T-cell (primary cell): ENCODE results near the gene LITAFD. TPM values are rescaled to one million over a fixed set of nuclear protein-coding genes. Genes with fewer than 3 reads are reported as not detected.
"Not testable (repeated sequence)": the region's sequence is repeated elsewhere in the genome, so short reads cannot be mapped to it uniquely, and the experiment has no call there.

Source experiments
- ATAC-seq, 4 experiments: fragments of 200-7000 bp in 3 of 4; fragments of 150-1000 bp in 1 of 4; cut with Tn5 transposase; replicated peaks in 1 of 4; 1 replicate in 3 of 4; 2 replicates in 1 of 4; pipeline ENCODE4 v1.10.0; 2021; ENCODE audit warnings: moderate library complexity in 3 of 4, mild to moderate bottlenecking in 2 of 4, moderate number of reproducible peaks in 1 of 4
- CTCF ChIA-PET, 2 donors: fragments of 300-600 bp; sonication (Branson Sonifier 250); formaldehyde crosslinking; loops; one replicate each; lab custom pipeline; 2022; ENCODE audit warnings: antibody characterized with exemption in 2 of 2; lab: Charles Lee
- POLR2A ChIA-PET, 2 donors: fragments of 300-600 bp; sonication (Branson Sonifier 250); formaldehyde crosslinking; loops; one replicate each; lab custom pipeline; 2022; ENCODE audit warnings: antibody characterized with exemption in 2 of 2; lab: Charles Lee
- DNase-seq, 35 experiments: peaks; one replicate each; pipeline versions ENCODE4 v3.0.0 to v3.0.0-alpha.2; 2013 to 2023
- H3K27ac ChIP-seq: one replicate; pipeline ENCODE4 v1.5.1; 2013; ENCODE audit warnings: low read length
- H3K27me3 ChIP-seq, 2 experiments: replicated peaks in 1 of 2; 1 replicate in 1 of 2; 2 replicates in 1 of 2; pipeline versions ENCODE4 v1.6.1 to v1.7.0; 2013; ENCODE audit warnings: low read length in 1 of 2, mixed read lengths in 1 of 2; ENCODE audit not compliant: control insufficient read depth in 2 of 2, insufficient read depth in 2 of 2; ENCODE audit errors: extremely low read depth in 1 of 2
- H3K36me3 ChIP-seq, 2 donors: 1 replicate in 1 of 2; 2 replicates in 1 of 2; pipeline versions ENCODE4 v1.6.1 to v1.7.0; 2013; ENCODE audit warnings: low read length in 1 of 2; ENCODE audit not compliant: control insufficient read depth in 2 of 2, insufficient read depth in 1 of 2; ENCODE audit errors: extremely low read depth in 1 of 2
- H3K4me1 ChIP-seq, 2 experiments: 1 replicate in 1 of 2; 2 replicates in 1 of 2; pipeline versions ENCODE4 v1.6.1 to v1.7.0; 2013; ENCODE audit warnings: low read length in 2 of 2, mixed read lengths in 1 of 2; ENCODE audit not compliant: insufficient read depth in 2 of 2, control insufficient read depth in 1 of 2; ENCODE audit errors: extremely low read depth in 1 of 2
- H3K4me3 ChIP-seq, 2 donors: 1 replicate in 1 of 2; 2 replicates in 1 of 2; pipeline versions ENCODE4 v1.5.1 to v1.7.0; 2013; ENCODE audit warnings: mild to moderate bottlenecking in 2 of 2, low read length in 1 of 2, moderate library complexity in 1 of 2; ENCODE audit not compliant: control insufficient read depth in 1 of 2; ENCODE audit errors: extremely low read depth in 1 of 2
- H3K9me3 ChIP-seq: 2 replicates; pipeline ENCODE4 v1.7.0; 2013
- H3K27ac Mint-ChIP-seq, 2 donors: one replicate each; pipeline ENCODE4 v1.8.0; 2020 to 2021; ENCODE audit warnings: mild to moderate bottlenecking in 2 of 2, mixed read lengths in 2 of 2
- H3K27me3 Mint-ChIP-seq, 2 donors: one replicate each; pipeline ENCODE4 v1.8.0; 2021 to 2022; ENCODE audit warnings: mixed read lengths in 2 of 2
- H3K36me3 Mint-ChIP-seq: one replicate; pipeline ENCODE4 v1.8.0; 2021; ENCODE audit warnings: mixed read lengths
- H3K4me1 Mint-ChIP-seq, 3 donors: one replicate each; pipeline ENCODE4 v1.8.0; 2020 to 2022; ENCODE audit warnings: mixed read lengths in 3 of 3, mild to moderate bottlenecking in 1 of 3
- H3K4me3 Mint-ChIP-seq, 3 donors: one replicate each; pipeline ENCODE4 v1.8.0; 2020 to 2022; ENCODE audit warnings: mild to moderate bottlenecking in 3 of 3, mixed read lengths in 3 of 3, moderate library complexity in 3 of 3
- H3K9me3 Mint-ChIP-seq, 3 donors: one replicate each; pipeline ENCODE4 v1.8.0; 2020 to 2022; ENCODE audit warnings: mixed read lengths in 3 of 3
- WGBS: methylation state at CpG from one replicate; pipeline ENCODE4 v1.1.5; 2013; ENCODE audit warnings: missing lambda C conversion rate; ENCODE audit not compliant: insufficient coverage; 5-methylcytosine and 5-hydroxymethylcytosine counted together
- total RNA-seq, 35 experiments: library from RNA in 6 of 35; stranded (reverse) in 6 of 35; fragments of 120-200 nt in 1 of 35; gene quantifications; one replicate each; pipeline versions ENCODE4 v1.2.1 to v1.2.4 and lab custom pipeline; 2013 to 2026

The LITAFD gene
- total RNA-seq, 5 donors from 2014 or later (not counting 1 experiment from before 2014, with no cell fraction given): not detected

- no peaks in the 10 kb centered on the region for H3K9me3 Mint-ChIP-seq
- no peaks in the 10 kb centered on the region for H3K36me3 Mint-ChIP-seq
- ChIA-PET POLR2A (interaction anchor here (0.5 to 1.1 kb wide), 4 partner anchors 69 to 244 kb away, joined by 3 to 6 read pairs (median 4); partner anchors contain the start of genes PMM2 (in 1 of the 2) and TMEM186 (in 1 of the 2)), CTCF (interaction anchor here (0.5 to 1.5 kb wide), 7 partner anchors 9 to 89 kb away, joined by 3 to 27 read pairs (median 6); no protein-coding TSS in a partner anchor)
- peak in 1 of 35 experiments; percentile 60 for DNase-seq
- H3K4me1 ChIP-seq: peaks cover 21 to 61% of the 10 kb centered on the region in 2 experiments
- H3K9me3 ChIP-seq: no peaks in the 10 kb centered on the region
- H3K4me3 ChIP-seq: peak overlapping the region; percentile 58 to 90
- H3K36me3 ChIP-seq: no peaks in the 10 kb centered on the region
- H3K27me3 Mint-ChIP-seq: no peaks in the 10 kb centered on the region
- H3K27ac Mint-ChIP-seq: peak overlapping the region; percentile 89 to 92
- WGBS: 64% methylated on average over 24 of the region's 37 CpGs
- no peak for ATAC-seq
- peak overlapping the region; percentile 85 to 96 (median 89) for H3K4me3 Mint-ChIP-seq
- peaks cover 47 to 50% (median 49%) of the 10 kb centered on the region in 3 donors for H3K4me1 Mint-ChIP-seq
- no peak overlapping the region for H3K27ac ChIP-seq
- no peaks in the 10 kb centered on the region for H3K27me3 ChIP-seq
Measured at GRCh38 chr16:8869212-8869987, 12.8 kb upstream of the LITAFD start.

- peaks cover 21 to 60% of the 10 kb centered on the region in 2 experiments for H3K4me1 ChIP-seq
- H3K36me3 Mint-ChIP-seq, ATAC-seq, H3K9me3 Mint-ChIP-seq, H3K9me3 ChIP-seq, H3K27ac Mint-ChIP-seq, H3K36me3 ChIP-seq, H3K27me3 Mint-ChIP-seq, H3K27ac ChIP-seq, DNase-seq, H3K4me3 ChIP-seq, H3K27me3 ChIP-seq, CTCF ChIA-PET, POLR2A ChIA-PET: not testable (repeated sequence)
- peak overlapping the region in 2 of 3 donors; percentile 39 to 96 for H3K4me3 Mint-ChIP-seq
- H3K4me1 Mint-ChIP-seq: peaks cover 49 to 51% (median 51%) of the 10 kb centered on the region in 3 donors
- WGBS: 100% methylated on average over 8 of the region's 10 CpGs
Measured at GRCh38 chr16:8869988-8870241, 12.2 kb upstream of the LITAFD start.

GRCh38 chr16:8872071-8872470, 10.1 kb upstream of the LITAFD start:
- POLR2A ChIA-PET: interaction anchor here (0.6 kb wide), 2 partner anchors 62 to 267 kb away, joined by 3 to 6 read pairs; no protein-coding TSS in a partner anchor
- no peak overlapping the region for H3K4me3 Mint-ChIP-seq

GRCh38 chr16:8872967-8873865, 8.9 kb upstream of the LITAFD start:
- ChIA-PET CTCF (interaction anchor here (0.6 to 1.1 kb wide), 4 partner anchors 13 to 76 kb away, joined by 3 to 4 read pairs (median 3); partner anchors contain the start of genes PMM2 (in 1 of the 2) and TMEM186 (in 1 of the 2)), POLR2A (interaction anchor here in 1 of 2 donors (0.6 kb wide), 1 partner anchor 266 kb away, joined by 3 read pairs; no protein-coding TSS in a partner anchor)
- Mint-ChIP-seq H3K4me3 (no peak overlapping the region), H3K9me3 (no peaks in the 10 kb centered on the region), H3K27me3 (no peaks in the 10 kb centered on the region), H3K36me3 (no peaks in the 10 kb centered on the region), H3K27ac (peak overlapping the region; percentile 34 to 61), H3K4me1 (peaks cover 24 to 30% (median 27%) of the 10 kb centered on the region in 3 donors)
- Histone ChIP-seq H3K9me3 (no peaks in the 10 kb centered on the region), H3K27me3 (no peaks in the 10 kb centered on the region), H3K4me1 (peaks cover 4 to 34% of the 10 kb centered on the region in 2 experiments), H3K4me3 (no peak overlapping the region), H3K36me3 (no peaks in the 10 kb centered on the region), H3K27ac (no peak overlapping the region)
- DNase-seq (no peak), ATAC-seq (no peak)
- 82% methylated on average over 7 of the region's 22 CpGs for WGBS

More at GRCh38 chr16:8872071-8872470, 10.1 kb upstream of the LITAFD start:
- Mint-ChIP-seq H3K4me1 (peaks cover 34 to 35% (median 35%) of the 10 kb centered on the region in 3 donors), H3K27ac (no peak overlapping the region), H3K9me3 (no peaks in the 10 kb centered on the region), H3K36me3 (no peaks in the 10 kb centered on the region), H3K27me3 (no peaks in the 10 kb centered on the region)
- DNase-seq: no peak
- no peaks in the 10 kb centered on the region for H3K36me3 ChIP-seq
- WGBS: 100% methylated on average over 4 of the region's 5 CpGs
- no peaks in the 10 kb centered on the region for H3K27me3 ChIP-seq
- no peak overlapping the region for H3K27ac ChIP-seq
- no peaks in the 10 kb centered on the region for H3K9me3 ChIP-seq
- H3K4me3 ChIP-seq: no peak overlapping the region
- CTCF ChIA-PET: interaction anchor here in 1 of 2 donors (0.8 to 0.9 kb wide), 2 partner anchors 55 to 75 kb away, joined by 3 to 4 read pairs; partner anchors contain the start of genes PMM2 and TMEM186
- no peak for ATAC-seq
- H3K4me1 ChIP-seq: peaks cover 10 to 40% of the 10 kb centered on the region in 2 experiments

- POLR2A ChIA-PET: interaction anchor here in 1 of 2 donors (0.6 kb wide), 1 partner anchor 57 kb away, joined by 3 read pairs; no protein-coding TSS in a partner anchor
Measured at GRCh38 chr16:8873866-8874195, 8.3 kb upstream of the LITAFD start.

More at GRCh38 chr16:8873866-8874195, 8.3 kb upstream of the LITAFD start:
- not testable (repeated sequence) for DNase-seq, H3K27me3 ChIP-seq, ATAC-seq, H3K9me3 Mint-ChIP-seq, H3K4me3 Mint-ChIP-seq, H3K27me3 Mint-ChIP-seq, H3K36me3 ChIP-seq, H3K4me3 ChIP-seq, H3K9me3 ChIP-seq, H3K27ac ChIP-seq, H3K36me3 Mint-ChIP-seq
- Mint-ChIP-seq H3K4me1 (peaks cover 24 to 31% (median 29%) of the 10 kb centered on the region in 3 donors), H3K27ac (peak overlapping the region; percentile 34 to 61)
- H3K4me1 ChIP-seq: peaks cover 4 to 35% of the 10 kb centered on the region in 2 experiments
- CTCF ChIA-PET: interaction anchor here in 1 of 2 donors (0.6 kb wide), 1 partner anchor 58 kb away, joined by 3 read pairs; no protein-coding TSS in a partner anchor
- WGBS: 97% methylated on average over 5 of the region's 7 CpGs
